HG03439 (cell line): ENCODE results near the gene PRXL2C.

ENCODE experiments used
- ATAC-seq: cut with Tn5 transposase; IDR thresholded peaks from one replicate; pipeline ENCODE4 v1.9.1; 2021; ENCODE audit warnings: mild to moderate bottlenecking, moderate library complexity; ENCODE audit not compliant: unreplicated experiment

Gene PRXL2C

GRCh38 chr9:96612966-96613589, 42.0 kb downstream of the PRXL2C start:
- no peak for ATAC-seq

GRCh38 chr9:96612105-96612965, 42.8 kb downstream of the PRXL2C start:
- ATAC-seq = no peak

- no peak for ATAC-seq
Observed at GRCh38 chr9:96611302-96611701, 43.8 kb downstream of the PRXL2C start.

- no peak for ATAC-seq
Observed at GRCh38 chr9:96609732-96610131, 45.4 kb downstream of the PRXL2C start.

- ATAC-seq = no peak
Observed at GRCh38 chr9:96607971-96608370, 47.1 kb downstream of the PRXL2C start.

GRCh38 chr9:96605328-96605727, 49.8 kb downstream of the PRXL2C start:
- ATAC-seq = no peak

GRCh38 chr9:96604004-96604319, 51.2 kb downstream of the PRXL2C start:
- ATAC-seq = no peak

- ATAC-seq = no peak
Observed at GRCh38 chr9:96603305-96604003, 51.7 kb downstream of the PRXL2C start.

GRCh38 chr9:96599298-96599697, 55.8 kb downstream of the PRXL2C start:
- no peak for ATAC-seq

GRCh38 chr9:96596601-96597111, 58.5 kb downstream of the PRXL2C start:
- ATAC-seq = no peak
